H9 (cell line): ENCODE measurements around the gene WDR37. TPM values are rescaled to one million over a fixed set of nuclear protein-coding genes. Genes with fewer than 3 reads are reported as not detected.

Source experiments
- DNase-seq: peaks from one replicate; pipeline ENCODE4 v3.0.0-alpha.2; 2017
- H2AFZ ChIP-seq: one replicate; pipeline ENCODE4 v1.6.1; 2013; ENCODE audit warnings: mild to moderate bottlenecking, low read length, control low read depth, moderate library complexity
- H2AK5ac ChIP-seq: 2 replicates; pipeline ENCODE4 v1.6.1; 2013; ENCODE audit warnings: low read length, control low read depth, mixed read lengths; ENCODE audit not compliant: insufficient read length
- H2BK120ac ChIP-seq: one replicate; pipeline ENCODE4 v1.6.1; 2013; ENCODE audit warnings: low read depth, mild to moderate bottlenecking, low read length, control low read depth, inconsistent platforms; ENCODE audit not compliant: poor library complexity, severe bottlenecking
- H2BK12ac ChIP-seq: 2 replicates; pipeline ENCODE4 v1.6.1; 2013; ENCODE audit warnings: low read length, control low read depth, mixed read lengths, low read depth; ENCODE audit not compliant: insufficient read length
- H2BK15ac ChIP-seq: 2 replicates; pipeline ENCODE4 v1.6.1; 2013; ENCODE audit warnings: low read depth, low read length, control low read depth
- H2BK20ac ChIP-seq: one replicate; pipeline ENCODE4 v1.6.1; 2013; ENCODE audit warnings: low read depth, mild to moderate bottlenecking, low read length, control low read depth, inconsistent platforms; ENCODE audit not compliant: poor library complexity, severe bottlenecking
- H2BK5ac ChIP-seq: 2 replicates; pipeline ENCODE4 v1.6.1; 2013; ENCODE audit warnings: low read length, control low read depth, mixed read lengths; ENCODE audit not compliant: insufficient read length
- H3K14ac ChIP-seq: 2 replicates; pipeline ENCODE4 v1.6.1; 2013; ENCODE audit warnings: low read length, control low read depth; ENCODE audit not compliant: insufficient read depth
- H3K18ac ChIP-seq: 2 replicates; pipeline ENCODE4 v1.6.1; 2013; ENCODE audit warnings: low read depth, mild to moderate bottlenecking, mixed read lengths, low read length, control low read depth; ENCODE audit not compliant: insufficient read length
- H3K23ac ChIP-seq: 2 replicates; pipeline ENCODE4 v1.6.1; 2013; ENCODE audit warnings: low read length, control low read depth, mixed read lengths, low read depth; ENCODE audit not compliant: insufficient read length
- H3K23me2 ChIP-seq: 2 replicates; pipeline ENCODE4 v1.6.1; 2013; ENCODE audit warnings: low read depth, mild to moderate bottlenecking, mixed read lengths, low read length, control low read depth; ENCODE audit not compliant: insufficient read length, poor library complexity, severe bottlenecking
- H3K27ac ChIP-seq: 2 replicates; pipeline ENCODE4 v1.5.1; 2013; ENCODE audit warnings: low read length, control low read depth, mixed read lengths, low read depth; ENCODE audit not compliant: insufficient read length
- H3K27me3 ChIP-seq: 2 replicates; pipeline ENCODE4 v1.6.1; 2013; ENCODE audit warnings: low read length, control low read depth, inconsistent platforms; ENCODE audit not compliant: insufficient read depth
- H3K4ac ChIP-seq: 2 replicates; pipeline ENCODE4 v1.6.1; 2013; ENCODE audit warnings: low read depth, mild to moderate bottlenecking, control low read depth, inconsistent platforms, low read length, moderate library complexity
- H3K4me1 ChIP-seq: 2 replicates; pipeline ENCODE4 v1.6.1; 2013; ENCODE audit warnings: low read length, control low read depth, inconsistent platforms; ENCODE audit not compliant: insufficient read depth
- H3K4me2 ChIP-seq: 2 replicates; pipeline ENCODE4 v1.6.1; 2013; ENCODE audit warnings: low read length, control low read depth, mixed read lengths; ENCODE audit not compliant: insufficient read length, insufficient read depth
- H3K56ac ChIP-seq: 2 replicates; pipeline ENCODE4 v1.6.1; 2013; ENCODE audit warnings: low read depth, mild to moderate bottlenecking, mixed read lengths, low read length, control low read depth; ENCODE audit not compliant: insufficient read length
- H3K79me1 ChIP-seq: 2 replicates; pipeline ENCODE4 v1.6.1; 2013; ENCODE audit warnings: low read depth, mild to moderate bottlenecking, moderate library complexity, low read length, control low read depth, inconsistent platforms; ENCODE audit not compliant: insufficient read depth, poor library complexity, severe bottlenecking
- H3K79me2 ChIP-seq: 2 replicates; pipeline ENCODE4 v1.6.1; 2013; ENCODE audit warnings: low read length, control low read depth, inconsistent platforms; ENCODE audit not compliant: insufficient read depth
- H3K9ac ChIP-seq: 2 replicates; pipeline ENCODE4 v1.6.1; 2013; ENCODE audit warnings: low read length, control low read depth, mixed read lengths; ENCODE audit not compliant: insufficient read length; ENCODE audit errors: extremely low read depth
- H3K9me3 ChIP-seq: one replicate; pipeline ENCODE4 v1.6.1; 2013; ENCODE audit warnings: low read depth, low read length, inconsistent platforms; ENCODE audit not compliant: control insufficient read depth
- H3T11ph ChIP-seq: one replicate; pipeline ENCODE4 v1.6.1; 2013; ENCODE audit warnings: mild to moderate bottlenecking, low read length, control low read depth, inconsistent platforms
- H4K20me1 ChIP-seq: one replicate; pipeline ENCODE4 v1.6.1; 2013; ENCODE audit not compliant: control insufficient read depth, insufficient read length, insufficient read depth
- H4K5ac ChIP-seq: 2 replicates; pipeline ENCODE4 v1.6.1; 2013; ENCODE audit warnings: low read depth, mild to moderate bottlenecking, mixed read lengths, low read length, control low read depth; ENCODE audit not compliant: insufficient read length
- H4K8ac ChIP-seq: replicated peaks from 2 replicates; pipeline ENCODE4 v1.6.1; 2013; ENCODE audit warnings: low read length, control low read depth, mixed read lengths, low read depth; ENCODE audit not compliant: insufficient read length
- H4K91ac ChIP-seq: 2 replicates; pipeline ENCODE4 v1.6.1; 2013; ENCODE audit warnings: low read depth, mild to moderate bottlenecking, moderate library complexity, mixed read lengths, low read length, control low read depth; ENCODE audit not compliant: insufficient read length
- H3K27ac Mint-ChIP-seq, 3 experiments: 2 replicates in 2 of 3; 3 replicates in 1 of 3; pipeline ENCODE4 v1.8.0; 2020 to 2021; ENCODE audit warnings: mixed read lengths in 3 of 3, mild to moderate bottlenecking in 1 of 3, moderate library complexity in 1 of 3
- H3K27me3 Mint-ChIP-seq: 2 replicates; pipeline ENCODE4 v1.8.0; 2021; ENCODE audit warnings: low read depth, mild to moderate bottlenecking, moderate library complexity, mixed read lengths
- H3K36me3 Mint-ChIP-seq, 3 experiments: 2 replicates in 2 of 3; 3 replicates in 1 of 3; pipeline ENCODE4 v1.8.0; 2020 to 2021; ENCODE audit warnings: low read depth in 3 of 3, mixed read lengths in 3 of 3; ENCODE audit not compliant: insufficient read depth in 1 of 3
- H3K4me1 Mint-ChIP-seq, 2 experiments: 2 replicates each; pipeline ENCODE4 v1.8.0; 2020; ENCODE audit warnings: mixed read lengths in 2 of 2
- H3K4me3 Mint-ChIP-seq, 2 experiments: 2 replicates in 1 of 2; 3 replicates in 1 of 2; pipeline ENCODE4 v1.8.0; 2020 to 2021; ENCODE audit warnings: mild to moderate bottlenecking in 2 of 2, mixed read lengths in 2 of 2, moderate library complexity in 1 of 2
- H3K9me3 Mint-ChIP-seq, 2 experiments: 2 replicates in 1 of 2; 3 replicates in 1 of 2; pipeline ENCODE4 v1.8.0; 2020; ENCODE audit warnings: mild to moderate bottlenecking in 2 of 2, mixed read lengths in 2 of 2, moderate library complexity in 1 of 2
- CTCF ChIP-seq: fragments of 200-600 bp; sonication (generic); conservative IDR thresholded peaks from 3 replicates; pipeline ENCODE4 v1.8.0; 2021; ENCODE audit warnings: antibody characterized with exemption, mild to moderate bottlenecking
- WGBS: extraction: QIAGEN DNeasy Blood & Tissue Kit; methylation state at CpG from one replicate; pipeline ENCODE4 v1.1.7; 2013; ENCODE audit warnings: missing lambda C conversion rate, low lambda C conversion rate, mixed read lengths; ENCODE audit not compliant: insufficient read length; ENCODE audit errors: extremely low coverage; 5-methylcytosine and 5-hydroxymethylcytosine counted together
- total RNA-seq: library from RNA; stranded (reverse); gene quantifications from 2 replicates; pipeline ENCODE4 v1.2.1, GENCODE V29; 2021

Gene WDR37
- total RNA-seq, 1 experiment from 2014 or later: 13.1 TPM

GRCh38 chr10:1152386-1153250 is 96.4 kb downstream of the WDR37 start:
- H2BK5ac ChIP-seq: no peak overlapping the region
- H3K4ac ChIP-seq: no peak overlapping the region
- H3K79me1 ChIP-seq: no peaks in the 10 kb centered on the region
- Mint-ChIP-seq H3K4me3 (no peak overlapping the region), H3K9me3 (no peaks in the 10 kb centered on the region), H3K36me3 (no peaks in the 10 kb centered on the region; a peak in 1 of 7 replicates), H3K27me3 (peaks cover 5% of the 10 kb centered on the region), H3K27ac (no peak overlapping the region), H3K4me1 (peaks cover 4 to 5% of the 10 kb centered on the region in 2 experiments)
- H3K27me3 ChIP-seq: no peaks in the 10 kb centered on the region
- no peak overlapping the region for H2AFZ ChIP-seq
- H2BK12ac ChIP-seq: no peak overlapping the region
- no peak overlapping the region for H3K23ac ChIP-seq
- H3K4me1 ChIP-seq: no peaks in the 10 kb centered on the region
- no peak overlapping the region for H3T11ph ChIP-seq
- H3K79me2 ChIP-seq: no peaks in the 10 kb centered on the region
- H3K14ac ChIP-seq: no peak overlapping the region
- no peak overlapping the region for H3K9ac ChIP-seq
- no peak overlapping the region for H2BK15ac ChIP-seq
- no peak for DNase-seq
- H3K23me2 ChIP-seq: no peaks in the 10 kb centered on the region
- no peak overlapping the region for H3K4me2 ChIP-seq
- H2BK120ac ChIP-seq: no peak overlapping the region
- TF ChIP-seq CTCF: no peak
- no peak overlapping the region for H3K18ac ChIP-seq
- H4K20me1 ChIP-seq: no peaks in the 10 kb centered on the region
- no peaks in the 10 kb centered on the region for H3K9me3 ChIP-seq
- H4K8ac ChIP-seq: no peak overlapping the region
- no peak overlapping the region for H2BK20ac ChIP-seq
- H4K5ac ChIP-seq: no peak overlapping the region
- no peak overlapping the region for H3K27ac ChIP-seq
- no peak overlapping the region for H4K91ac ChIP-seq
- no peak overlapping the region for H3K56ac ChIP-seq
- H2AK5ac ChIP-seq: no peak overlapping the region
- no CpG with 5 or more reads among the region's 32 CpGs for WGBS
